OCI-LY7 (cell line): ENCODE measurements around the gene FBH1.

Experiments
- EZH2phosphoT487 ChIP-seq: fragments of 200-600 bp; sonication (generic); IDR thresholded peaks from 2 replicates; pipeline ENCODE4 v1.6.1; 2018; ENCODE audit warnings: low read depth, borderline replicate concordance, mild to moderate bottlenecking, mixed run types, antibody characterized with exemption, low read length, moderate library complexity, mixed read lengths
- TF ChIP-seq, protein P1 (sequence below): fragments of 200-600 bp; sonication (generic); conservative IDR thresholded peaks from 2 replicates; pipeline ENCODE4 v1.5.1; 2014; ENCODE audit warnings: mild to moderate bottlenecking, antibody characterized with exemption, low read length, moderate library complexity, mixed read lengths

DNA sequence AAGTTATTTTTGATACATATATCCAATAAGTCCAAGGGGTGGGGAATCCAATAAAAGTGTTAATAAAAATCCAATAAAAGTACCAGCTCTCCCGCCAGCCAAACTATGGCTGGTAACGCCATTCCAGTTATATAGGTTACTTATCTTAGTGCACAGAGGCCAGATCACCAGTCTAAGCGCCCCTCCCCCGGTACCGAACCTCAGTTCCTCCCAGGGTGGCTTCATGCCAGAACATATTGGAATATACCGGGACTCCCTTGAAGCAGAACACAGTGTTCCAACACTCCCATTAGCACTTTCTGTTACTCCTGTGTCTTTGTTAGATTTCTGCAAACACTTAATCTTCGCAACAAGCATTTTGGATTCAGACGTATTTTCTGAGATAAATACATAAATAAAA is 7.5 kb downstream of the FBH1 start:
- TF ChIP-seq, protein P1, sequence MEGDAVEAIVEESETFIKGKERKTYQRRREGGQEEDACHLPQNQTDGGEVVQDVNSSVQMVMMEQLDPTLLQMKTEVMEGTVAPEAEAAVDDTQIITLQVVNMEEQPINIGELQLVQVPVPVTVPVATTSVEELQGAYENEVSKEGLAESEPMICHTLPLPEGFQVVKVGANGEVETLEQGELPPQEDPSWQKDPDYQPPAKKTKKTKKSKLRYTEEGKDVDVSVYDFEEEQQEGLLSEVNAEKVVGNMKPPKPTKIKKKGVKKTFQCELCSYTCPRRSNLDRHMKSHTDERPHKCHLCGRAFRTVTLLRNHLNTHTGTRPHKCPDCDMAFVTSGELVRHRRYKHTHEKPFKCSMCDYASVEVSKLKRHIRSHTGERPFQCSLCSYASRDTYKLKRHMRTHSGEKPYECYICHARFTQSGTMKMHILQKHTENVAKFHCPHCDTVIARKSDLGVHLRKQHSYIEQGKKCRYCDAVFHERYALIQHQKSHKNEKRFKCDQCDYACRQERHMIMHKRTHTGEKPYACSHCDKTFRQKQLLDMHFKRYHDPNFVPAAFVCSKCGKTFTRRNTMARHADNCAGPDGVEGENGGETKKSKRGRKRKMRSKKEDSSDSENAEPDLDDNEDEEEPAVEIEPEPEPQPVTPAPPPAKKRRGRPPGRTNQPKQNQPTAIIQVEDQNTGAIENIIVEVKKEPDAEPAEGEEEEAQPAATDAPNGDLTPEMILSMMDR, result no peak
- TF ChIP-seq EZH2phosphoT487, result no peak
